HG03457 (cell line): ENCODE results near the gene EAF1.
"Not testable (repeated sequence)": the region's sequence is repeated elsewhere in the genome, so short reads cannot be mapped to it uniquely, and the experiment has no call there.

Source experiments
- ATAC-seq: cut with Tn5 transposase; IDR thresholded peaks from one replicate; pipeline ENCODE4 v1.9.1; 2021; ENCODE audit warnings: moderate number of reproducible peaks; ENCODE audit not compliant: unreplicated experiment

The EAF1 gene

GRCh38 chr3:15477951-15478639 is 50.7 kb downstream of the EAF1 start:
- ATAC-seq = no peak

GRCh38 chr3:15478640-15478979 is 51.2 kb downstream of the EAF1 start:
- no peak for ATAC-seq

DNA sequence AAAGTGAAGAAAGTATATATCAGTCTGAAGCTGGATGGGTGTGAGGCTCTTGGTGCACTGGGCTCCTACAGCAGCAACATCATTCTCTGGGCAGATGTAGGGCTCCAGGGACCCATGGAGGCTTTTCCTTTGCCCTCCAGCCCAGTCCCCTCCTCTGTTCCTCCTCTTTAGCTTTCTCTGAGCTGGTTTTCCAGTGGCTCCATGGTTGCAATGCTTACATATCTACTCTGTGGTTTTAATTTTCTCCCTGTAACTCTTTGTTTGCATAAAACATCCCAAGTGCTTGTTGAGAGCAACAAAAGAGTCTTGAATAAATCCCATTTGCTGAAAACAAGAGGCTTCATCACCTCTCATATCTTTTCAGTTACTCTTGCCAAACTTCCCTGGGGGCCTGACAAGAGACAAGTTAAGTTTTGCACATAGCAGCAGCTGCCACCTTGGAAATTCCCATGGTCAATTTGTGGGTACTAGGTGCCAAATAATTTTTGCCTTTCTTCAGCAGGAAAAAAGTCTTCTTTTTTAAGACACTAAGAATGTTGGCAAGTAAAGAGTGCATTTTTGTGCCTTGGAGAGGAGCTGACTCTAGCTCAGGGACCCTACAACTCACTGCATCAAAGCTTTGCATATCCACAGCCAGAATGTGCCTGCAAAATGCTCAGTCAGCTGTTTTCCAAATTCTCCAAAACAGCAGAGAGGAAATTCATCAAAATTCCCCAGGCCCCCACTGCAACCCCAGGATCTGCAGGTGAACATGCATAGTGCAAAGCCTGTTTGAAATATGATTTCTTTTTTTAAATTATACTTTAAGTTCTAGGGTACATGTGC is 52.2 kb downstream of the EAF1 start:
- ATAC-seq = no peak

DNA sequence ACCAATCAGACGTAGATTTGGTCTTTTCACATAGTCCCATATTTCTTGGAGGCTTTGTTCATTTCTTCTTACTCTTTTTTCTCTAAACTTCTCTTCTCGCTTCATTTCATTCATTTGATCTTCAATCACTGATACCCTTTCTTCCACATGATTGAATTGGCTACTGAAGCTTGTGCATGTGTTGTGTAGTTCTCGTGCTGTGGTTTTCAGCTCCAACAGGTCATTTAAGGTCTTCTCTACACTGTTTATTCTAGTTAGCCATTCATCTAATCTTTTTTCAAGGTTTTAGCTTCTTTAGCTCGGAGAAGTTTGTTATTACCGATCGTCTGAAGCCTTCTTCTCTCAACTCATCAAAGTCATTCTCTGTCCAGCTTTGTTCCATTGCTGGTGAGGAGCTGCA is 57.2 kb downstream of the EAF1 start:
- not testable (repeated sequence) for ATAC-seq

DNA sequence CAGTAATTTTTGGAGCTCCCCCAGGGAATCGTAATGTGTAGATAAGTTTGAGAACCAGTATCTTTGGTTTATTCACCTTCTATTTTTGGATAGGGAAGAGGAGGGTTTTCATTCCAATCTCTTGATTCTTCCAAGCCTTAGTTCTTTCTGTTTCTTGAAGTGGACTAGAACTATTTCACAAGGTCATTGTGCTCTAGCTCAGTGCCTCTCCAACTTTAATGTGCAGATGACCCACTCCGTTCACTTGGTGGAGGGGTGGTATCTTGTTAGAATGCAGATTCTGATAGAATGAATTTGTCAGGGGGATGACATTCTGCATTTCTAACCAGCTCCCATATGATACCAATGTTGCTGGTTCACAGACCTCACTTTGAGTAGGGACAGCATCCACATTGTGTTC is 58.6 kb downstream of the EAF1 start:
- no peak for ATAC-seq

DNA sequence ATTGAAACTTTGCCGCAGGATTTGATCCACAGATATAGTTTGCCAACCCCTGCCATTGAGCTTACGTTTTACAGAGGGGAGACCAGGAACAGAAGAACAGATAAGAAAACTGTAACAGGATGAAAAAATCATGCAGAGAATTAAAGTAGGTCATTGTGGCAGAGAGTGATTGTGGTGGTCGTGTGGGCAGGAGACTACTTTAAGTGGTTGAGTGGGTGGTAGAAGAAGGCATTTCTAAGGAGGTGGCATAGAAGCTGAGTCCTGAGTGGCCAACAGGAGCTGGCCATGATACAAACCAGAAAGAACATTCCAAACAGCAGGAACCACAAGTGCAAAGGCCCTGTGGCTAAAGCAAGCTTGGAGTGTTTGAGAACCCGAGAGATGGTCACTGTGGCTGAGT is 59.6 kb downstream of the EAF1 start:
- no peak for ATAC-seq

DNA sequence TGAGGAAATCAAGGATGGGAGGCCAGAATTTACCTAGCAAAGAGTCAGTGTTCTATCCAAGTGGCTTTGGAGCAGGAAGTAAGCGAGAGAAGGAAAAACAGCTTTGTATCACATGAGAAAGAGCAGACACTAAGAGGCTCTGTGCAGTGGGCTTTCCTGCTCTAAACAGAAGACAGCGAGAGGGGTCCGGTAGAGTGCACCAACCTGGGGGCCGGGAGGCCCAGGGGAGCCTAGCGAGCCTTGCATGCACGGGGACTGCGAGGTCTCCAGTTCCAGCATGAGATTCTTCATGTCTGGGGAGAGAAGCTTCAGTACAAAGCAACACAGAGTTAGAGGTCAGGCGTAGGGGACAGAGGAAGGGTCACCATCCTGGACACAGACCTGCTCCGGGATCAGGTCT is 60.6 kb downstream of the EAF1 start:
- ATAC-seq = no peak

GRCh38 chr3:15490158-15490557 is 62.8 kb downstream of the EAF1 start:
- no peak for ATAC-seq

DNA sequence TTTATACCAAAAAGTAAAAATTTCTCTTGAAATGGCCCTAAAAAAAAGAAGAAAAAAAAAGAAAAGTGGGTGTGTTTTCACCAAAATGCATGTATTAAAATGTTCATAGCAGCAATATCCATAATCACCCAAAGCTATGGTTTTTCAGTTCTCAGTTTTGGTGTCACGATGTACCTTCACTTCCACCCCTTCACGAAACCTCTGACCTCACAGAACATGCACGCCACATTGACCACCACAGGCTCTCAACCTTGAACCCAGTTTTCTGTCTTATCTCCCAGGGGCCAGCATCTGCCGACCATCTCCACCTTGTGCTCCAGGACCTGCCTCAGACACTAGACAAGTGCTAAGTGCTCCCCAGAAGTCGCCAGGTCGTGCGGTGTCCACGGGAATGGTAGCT is 63.7 kb downstream of the EAF1 start:
- no peak for ATAC-seq
